H1 (cell line): ENCODE results near the gene PID1. TPM values are rescaled to one million over a fixed set of nuclear protein-coding genes. Genes with fewer than 3 reads are reported as not detected.

Experiments
- CTCF ChIA-PET: fragments of 300-600 bp; sonication (Branson Sonifier 250); formaldehyde crosslinking; loops from one replicate; lab custom pipeline; 2021; ENCODE audit not compliant: partially characterized antibody; lab: Charles Lee
- POLR2A ChIA-PET: fragments of 300-600 bp; sonication (Branson Sonifier 250); formaldehyde crosslinking; loops from one replicate; lab custom pipeline; 2021; ENCODE audit warnings: inconsistent platforms; ENCODE audit not compliant: partially characterized antibody; lab: Charles Lee
- DNase-seq, 2 experiments: peaks; one replicate each; pipeline versions ENCODE4 v3.0.0 to v3.0.0-alpha.2; 2010 to 2022; ENCODE audit warnings: low spot score in 2 of 2, low read depth in 1 of 2, mixed read lengths in 1 of 2
- FAIRE-seq: peaks from 2 replicates; lab custom pipeline; 2011; peaks lifted over from hg19 to GRCh38; lab: Jason Lieb, UNC
- H2AFZ ChIP-seq: 2 replicates; pipeline ENCODE4 v1.8.1; 2012; ENCODE audit warnings: low read length, inconsistent platforms
- H2AK5ac ChIP-seq: 2 replicates; pipeline ENCODE4 v1.6.1; 2013; ENCODE audit warnings: low read depth, low read length
- H2BK120ac ChIP-seq: replicated peaks from 2 replicates; pipeline ENCODE3; 2013; ENCODE audit warnings: low read depth, low read length, inconsistent platforms
- H2BK12ac ChIP-seq: 2 replicates; pipeline ENCODE4 v1.6.1; 2013; ENCODE audit warnings: low read depth, low read length
- H2BK15ac ChIP-seq: 2 replicates; pipeline ENCODE4 v1.6.1; 2013; ENCODE audit warnings: low read length
- H2BK20ac ChIP-seq: 2 replicates; pipeline ENCODE4 v1.6.1; 2013; ENCODE audit warnings: low read length
- H2BK5ac ChIP-seq: 2 replicates; pipeline ENCODE4 v1.6.1; 2013; ENCODE audit warnings: low read depth, low read length
- H3K14ac ChIP-seq: 2 replicates; pipeline ENCODE4 v1.6.1; 2013; ENCODE audit warnings: inconsistent platforms; ENCODE audit not compliant: insufficient read length
- H3K18ac ChIP-seq: 2 replicates; pipeline ENCODE4 v1.6.1; 2013; ENCODE audit warnings: low read length; ENCODE audit errors: extremely low read depth
- H3K23ac ChIP-seq: 2 replicates; pipeline ENCODE4 v1.6.1; 2013; ENCODE audit warnings: inconsistent platforms; ENCODE audit not compliant: insufficient read length
- H3K23me2 ChIP-seq: 2 replicates; pipeline ENCODE4 v1.6.1; 2013; ENCODE audit warnings: low read depth, low read length
- H3K27ac ChIP-seq: 2 replicates; pipeline ENCODE4 v1.6.1; 2011; ENCODE audit warnings: low read depth, low read length, inconsistent platforms
- H3K27me3 ChIP-seq, 4 experiments: replicated peaks in 1 of 4; 1 replicate in 1 of 4; 2 replicates in 3 of 4; pipeline versions ENCODE4 v1.6.1 to v1.8.1; 2011 to 2013; ENCODE audit warnings: low read length in 3 of 4, mild to moderate bottlenecking in 3 of 4, inconsistent platforms in 2 of 4, mixed read lengths in 2 of 4, moderate library complexity in 1 of 4; ENCODE audit not compliant: control insufficient read depth in 3 of 4, insufficient read depth in 3 of 4; ENCODE audit errors: extremely low read depth in 1 of 4
- H3K36me3 ChIP-seq, 4 experiments: 2 replicates each; pipeline versions ENCODE4 v1.6.1 to v1.8.1; 2011 to 2013; ENCODE audit warnings: mild to moderate bottlenecking in 4 of 4, low read length in 3 of 4, moderate library complexity in 2 of 4, control low read depth in 1 of 4, inconsistent platforms in 1 of 4; ENCODE audit not compliant: insufficient read depth in 4 of 4, control insufficient read depth in 2 of 4
- H3K4ac ChIP-seq: replicated peaks from 2 replicates; pipeline ENCODE3; 2013; ENCODE audit warnings: low read length, low read depth, mixed read lengths, inconsistent platforms; ENCODE audit not compliant: insufficient read length
- H3K4me1 ChIP-seq, 4 experiments: replicated peaks in 1 of 4; 1 replicate in 1 of 4; 2 replicates in 3 of 4; pipeline versions ENCODE4 v1.6.1 to v1.8.1; 2011 to 2013; ENCODE audit warnings: low read length in 3 of 4, inconsistent platforms in 2 of 4, mixed read lengths in 1 of 4; ENCODE audit not compliant: insufficient read depth in 4 of 4, control insufficient read depth in 3 of 4
- H3K4me2 ChIP-seq, 2 experiments: 2 replicates each; pipeline versions ENCODE4 v1.6.1 to v1.8.1; 2011 to 2013; ENCODE audit warnings: low read depth in 2 of 2, low read length in 2 of 2, control low read depth in 1 of 2, inconsistent platforms in 1 of 2, mild to moderate bottlenecking in 1 of 2; ENCODE audit not compliant: insufficient read depth in 1 of 2
- H3K4me3 ChIP-seq, 4 experiments: fragments of 200-600, 300-600 bp in 1 of 4; sonication (generic), shearing (Covaris generic), sonication (Bioruptor Twin) in 1 of 4; 2 replicates each; pipeline versions ENCODE4 v1.5.1 to v1.8.1; 2011 to 2016; ENCODE audit warnings: low read length in 4 of 4, low read depth in 3 of 4, control low read depth in 2 of 4, inconsistent platforms in 2 of 4, mild to moderate bottlenecking in 2 of 4, mixed read lengths in 1 of 4, moderate library complexity in 1 of 4; ENCODE audit not compliant: insufficient read depth in 2 of 4; ENCODE audit errors: extremely low read depth in 1 of 4
- H3K56ac ChIP-seq: replicated peaks from 2 replicates; pipeline ENCODE3; 2013; ENCODE audit warnings: low read depth, mild to moderate bottlenecking, mixed read lengths, low read length, inconsistent platforms; ENCODE audit not compliant: insufficient read length
- H3K79me1 ChIP-seq: 2 replicates; pipeline ENCODE4 v1.6.1; 2013; ENCODE audit warnings: low read depth, low read length, control low read depth
- H3K79me2 ChIP-seq, 2 experiments: 2 replicates each; pipeline versions ENCODE4 v1.6.1 to v1.8.1; 2012 to 2013; ENCODE audit warnings: low read length in 2 of 2, mild to moderate bottlenecking in 2 of 2, inconsistent platforms in 1 of 2; ENCODE audit not compliant: insufficient read depth in 2 of 2, control insufficient read depth in 1 of 2
- H3K9ac ChIP-seq, 4 experiments: replicated peaks in 1 of 4; 1 replicate in 1 of 4; 2 replicates in 3 of 4; pipeline versions ENCODE4 v1.6.1 to v1.8.1; 2011 to 2013; ENCODE audit warnings: low read depth in 3 of 4, low read length in 3 of 4, control low read depth in 2 of 4, mild to moderate bottlenecking in 2 of 4, moderate library complexity in 2 of 4, inconsistent platforms in 1 of 4; ENCODE audit errors: extremely low read depth in 1 of 4
- H3K9me3 ChIP-seq, 2 experiments: 2 replicates each; pipeline versions ENCODE4 v1.6.1 to v1.8.1; 2012 to 2013; ENCODE audit warnings: mild to moderate bottlenecking in 2 of 2, moderate library complexity in 2 of 2, control low read depth in 1 of 2, inconsistent platforms in 1 of 2, low read depth in 1 of 2, low read length in 1 of 2, mixed read lengths in 1 of 2; ENCODE audit not compliant: insufficient read depth in 2 of 2
- H4K20me1 ChIP-seq, 2 experiments: replicated peaks in 1 of 2; 2 replicates each; pipeline versions ENCODE3 to v1.8.1; 2011 to 2013; ENCODE audit warnings: inconsistent platforms in 2 of 2, low read length in 2 of 2, mild to moderate bottlenecking in 1 of 2; ENCODE audit not compliant: insufficient read depth in 2 of 2, control insufficient read depth in 1 of 2
- H4K5ac ChIP-seq: 2 replicates; pipeline ENCODE4 v1.6.1; 2013; ENCODE audit warnings: low read length, low read depth, mixed read lengths, inconsistent platforms; ENCODE audit not compliant: insufficient read length
- H4K8ac ChIP-seq: 2 replicates; pipeline ENCODE4 v1.8.0; 2013; ENCODE audit warnings: mild to moderate bottlenecking, moderate library complexity, low read length, inconsistent platforms; ENCODE audit not compliant: insufficient read depth; ENCODE audit errors: extremely low read depth
- H4K91ac ChIP-seq: replicated peaks from 2 replicates; pipeline ENCODE3; 2013; ENCODE audit warnings: low read length, mixed read lengths, inconsistent platforms; ENCODE audit not compliant: insufficient read length
- WGBS, 2 experiments: shearing (Covaris generic) in 1 of 2; methylation state at CpG; one replicate each; pipeline versions ENCODE4 v1.1.6 to v1.1.7; 2013 to 2015; ENCODE audit warnings: low lambda C conversion rate in 2 of 2, mixed read lengths in 2 of 2, inconsistent platforms in 1 of 2, low coverage in 1 of 2, missing lambda C conversion rate in 1 of 2; ENCODE audit not compliant: insufficient replicate concordance in 2 of 2, insufficient coverage in 1 of 2, insufficient read length in 1 of 2; ENCODE audit errors: extremely low coverage in 1 of 2, missing lambda C conversion rate in 1 of 2; 5-methylcytosine and 5-hydroxymethylcytosine counted together
- polyA plus RNA-seq, 7 experiments: library from polyadenylated mRNA; depleted of rRNA in 3 of 7; stranded (reverse) in 5 of 7; unstranded in 2 of 7; fragments of >200 nt in 5 of 7; fragments of 200-250 nt in 2 of 7; gene quantifications; 1 replicate in 5 of 7; 2 replicates in 1 of 7; 4 replicates in 1 of 7; pipeline versions ENCODE4 v1.2.1 to v1.2.3, GENCODE V29; 2011 to 2013; ENCODE audit warnings: missing spikeins in 2 of 7, mixed read lengths in 2 of 7
- total RNA-seq: library from RNA; stranded (reverse); fragmentation: NEBNext Ultra II Directional; extraction: Animal tissue kit (Norgen Biotek cat#: 25700); gene quantifications from 2 replicates; pipeline ENCODE4 v1.2.1, GENCODE V29; 2021
- TF ChIP-seq, protein P1 (sequence below), 3 experiments: IDR thresholded peaks; 1 replicate in 2 of 3; 2 replicates in 1 of 3; pipeline versions ENCODE4 v1.5.1 to v1.6.1; 2011; ENCODE audit warnings: low read length in 3 of 3, mild to moderate bottlenecking in 3 of 3, inconsistent platforms in 2 of 3, low read depth in 1 of 3, moderate library complexity in 1 of 3; ENCODE audit not compliant: insufficient read depth in 1 of 3; ENCODE audit errors: control extremely low read depth in 1 of 3

Gene PID1
- total and polyA plus RNA-seq, 2 of the 8 experiments (the other 6 are each of a cell fraction or from before 2014, with no cell fraction given): 1.5 to 3.3 TPM

DNA sequence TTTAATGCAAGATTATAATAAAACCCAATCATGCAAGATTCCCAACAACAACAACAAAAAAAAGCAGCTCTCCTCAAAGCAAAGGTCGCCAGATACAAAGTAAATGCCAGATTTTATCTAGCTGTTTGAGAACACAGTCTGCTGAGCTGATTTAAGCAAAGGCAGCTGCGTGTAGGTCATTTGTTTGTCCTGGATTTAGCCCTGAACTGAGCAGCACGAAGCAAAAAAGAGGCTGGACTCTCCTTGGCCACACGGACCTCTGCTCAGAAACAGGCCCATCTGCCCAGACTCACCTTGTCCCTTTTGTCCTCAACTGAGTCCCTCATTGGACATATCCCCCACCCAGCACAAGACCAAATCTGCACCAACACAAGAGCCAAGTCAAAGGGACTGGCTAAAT, 91.5 kb downstream of the PID1 start:
- H3K4me2 ChIP-seq: no peak overlapping the region
- 91% methylated on average over 4 of the region's 4 CpGs; no CpG with 5 or more reads in 1 of the 2 experiments for WGBS, 2 experiments
- H2BK5ac ChIP-seq: no peak overlapping the region
- no peak overlapping the region for H2AFZ ChIP-seq
- no peaks in the 10 kb centered on the region for H3K79me2 ChIP-seq
- no peaks in the 10 kb centered on the region for H3K9me3 ChIP-seq
- H3K4me1 ChIP-seq: no peaks in the 10 kb centered on the region
- CTCF ChIA-PET: no interaction called here
- TF ChIP-seq, protein P1, sequence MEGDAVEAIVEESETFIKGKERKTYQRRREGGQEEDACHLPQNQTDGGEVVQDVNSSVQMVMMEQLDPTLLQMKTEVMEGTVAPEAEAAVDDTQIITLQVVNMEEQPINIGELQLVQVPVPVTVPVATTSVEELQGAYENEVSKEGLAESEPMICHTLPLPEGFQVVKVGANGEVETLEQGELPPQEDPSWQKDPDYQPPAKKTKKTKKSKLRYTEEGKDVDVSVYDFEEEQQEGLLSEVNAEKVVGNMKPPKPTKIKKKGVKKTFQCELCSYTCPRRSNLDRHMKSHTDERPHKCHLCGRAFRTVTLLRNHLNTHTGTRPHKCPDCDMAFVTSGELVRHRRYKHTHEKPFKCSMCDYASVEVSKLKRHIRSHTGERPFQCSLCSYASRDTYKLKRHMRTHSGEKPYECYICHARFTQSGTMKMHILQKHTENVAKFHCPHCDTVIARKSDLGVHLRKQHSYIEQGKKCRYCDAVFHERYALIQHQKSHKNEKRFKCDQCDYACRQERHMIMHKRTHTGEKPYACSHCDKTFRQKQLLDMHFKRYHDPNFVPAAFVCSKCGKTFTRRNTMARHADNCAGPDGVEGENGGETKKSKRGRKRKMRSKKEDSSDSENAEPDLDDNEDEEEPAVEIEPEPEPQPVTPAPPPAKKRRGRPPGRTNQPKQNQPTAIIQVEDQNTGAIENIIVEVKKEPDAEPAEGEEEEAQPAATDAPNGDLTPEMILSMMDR (IDR thresholded peaks at IDR 0.05; ENCODE audit: control extremely low read depth in 1 of 3, insufficient read depth in 1 of 3, low read depth in 1 of 3, low read length in 3 of 3): no peak
- H2BK12ac ChIP-seq: no peak overlapping the region
- no peaks in the 10 kb centered on the region for H3K36me3 ChIP-seq
- H3K14ac ChIP-seq: no peak overlapping the region
- no peak overlapping the region for H2AK5ac ChIP-seq
- no peak overlapping the region for H3K4me3 ChIP-seq
- no peak overlapping the region for H4K91ac ChIP-seq
- no peak overlapping the region for H2BK120ac ChIP-seq
- no peak overlapping the region for H4K8ac ChIP-seq
- no peak overlapping the region for H3K27ac ChIP-seq
- no peaks in the 10 kb centered on the region for H4K20me1 ChIP-seq
- FAIRE-seq: no peak
- H3K18ac ChIP-seq: no peak overlapping the region
- H3K4ac ChIP-seq: no peak overlapping the region
- H3K56ac ChIP-seq: no peak overlapping the region
- POLR2A ChIA-PET: no interaction called here
- H2BK15ac ChIP-seq: no peak overlapping the region
- no peaks in the 10 kb centered on the region for H3K27me3 ChIP-seq
- no peak overlapping the region for H2BK20ac ChIP-seq
- DNase-seq: no peak
- no peaks in the 10 kb centered on the region for H3K79me1 ChIP-seq
- no peak overlapping the region for H4K5ac ChIP-seq
- no peak overlapping the region for H3K9ac ChIP-seq
- no peak overlapping the region for H3K23ac ChIP-seq
- H3K23me2 ChIP-seq: no peaks in the 10 kb centered on the region
